Esophagus squamous epithelium (tissue), 5 donors: Measurements from ENCODE around the gene TUBGCP3. TPM values are rescaled to one million over a fixed set of nuclear protein-coding genes. Genes with fewer than 3 reads are reported as not detected.

ENCODE experiments used
- DNase-seq: peaks from one replicate; lab custom pipeline; 2025; lab: John Stamatoyannopoulos, UW
- H3K27ac ChIP-seq, 4 donors: fragments of 200-600 bp; sonication (generic); one replicate each; pipeline ENCODE4 v1.5.1; 2016 to 2019; ENCODE audit warnings: mild to moderate bottlenecking in 1 of 4
- H3K27me3 ChIP-seq, 4 donors: fragments of 200-600 bp; sonication (generic); 1 replicate in 3 of 4; 2 replicates in 1 of 4; pipeline versions ENCODE4 v1.5.1 to v1.6.0; 2017 to 2021; ENCODE audit warnings: antibody characterized with exemption in 1 of 4
- H3K36me3 ChIP-seq, 3 donors: fragments of 200-600 bp; sonication (generic); one replicate each; pipeline ENCODE4 v1.5.1; 2016 to 2019
- H3K4me1 ChIP-seq, 3 donors: fragments of 200-600 bp; sonication (generic); one replicate each; pipeline ENCODE4 v1.5.1; 2017 to 2019
- H3K4me3 ChIP-seq, 4 donors: fragments of 200-600 bp; sonication (generic); 1 replicate in 3 of 4; 2 replicates in 1 of 4; pipeline ENCODE4 v1.5.1; 2016 to 2019; ENCODE audit warnings: mild to moderate bottlenecking in 2 of 4, moderate library complexity in 1 of 4
- H3K9me3 ChIP-seq, 3 donors: fragments of 200-600 bp; sonication (generic); one replicate each; pipeline ENCODE4 v1.5.1; 2016 to 2019
- POLR2A ChIP-seq, 4 donors: fragments of 450-650 bp; IDR thresholded peaks; one replicate each; pipeline ENCODE4 v1.6.1; 2017; ENCODE audit warnings: antibody characterized with exemption in 4 of 4, mild to moderate bottlenecking in 4 of 4, moderate library complexity in 3 of 4
- WGBS, 2 donors: methylation state at CpG; one replicate each; pipeline ENCODE4 v1.1.5; 2018; 5-methylcytosine and 5-hydroxymethylcytosine counted together
- intact Hi-C: fragments of 100-400 bp; cut with DNase I; formaldehyde crosslinking; loops from one replicate; pipeline ENCODE4 v1.15.0; 2022
- total RNA-seq, 4 donors: library from RNA; depleted of rRNA; stranded (reverse); fragments of >200 nt; gene quantifications; one replicate each; pipeline ENCODE4 v1.1.0, GENCODE V29; 2016
- TF ChIP-seq, protein P1 (sequence below), 6 experiments: fragments of 450-650 bp in 4 of 6; fragments of 200-600 bp in 2 of 6; sonication (generic) in 2 of 6; IDR thresholded peaks; one replicate each; pipeline ENCODE4 v1.5.1; 2016 to 2019; ENCODE audit warnings: antibody characterized with exemption in 6 of 6, mild to moderate bottlenecking in 4 of 6, moderate library complexity in 4 of 6
- donor health status: DM: yes; HTN: yes; CAD: no.

The TUBGCP3 gene
- total RNA-seq, 4 donors from 2014 or later, result 12.9 to 29.4 (median 18.9) TPM

DNA sequence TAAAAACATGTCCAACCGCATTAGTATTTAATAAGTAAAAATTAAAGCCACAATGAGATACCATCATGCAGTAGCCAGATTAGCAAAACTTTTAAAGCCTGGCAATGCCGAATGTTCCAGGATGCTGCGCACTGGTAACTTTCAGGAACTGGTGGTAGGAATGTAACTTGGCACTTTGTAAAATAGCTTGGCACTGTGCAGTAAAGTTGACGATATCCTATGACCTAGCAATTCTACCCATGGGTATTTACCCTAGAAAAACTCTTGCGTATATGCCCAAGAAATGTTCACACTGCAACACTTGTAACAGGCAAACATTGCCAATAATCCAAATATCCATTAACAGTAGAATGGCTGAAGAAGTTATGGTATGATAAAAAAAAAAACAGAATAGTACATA is 114.1 kb downstream of the TUBGCP3 start:
- no peaks in the 10 kb centered on the region for H3K36me3 ChIP-seq
- DNase-seq, result no peak
- H3K4me3 ChIP-seq, result no peak overlapping the region
- TF ChIP-seq POLR2A (IDR thresholded peaks at IDR 0.05), result no peak
- TF ChIP-seq, protein P1, sequence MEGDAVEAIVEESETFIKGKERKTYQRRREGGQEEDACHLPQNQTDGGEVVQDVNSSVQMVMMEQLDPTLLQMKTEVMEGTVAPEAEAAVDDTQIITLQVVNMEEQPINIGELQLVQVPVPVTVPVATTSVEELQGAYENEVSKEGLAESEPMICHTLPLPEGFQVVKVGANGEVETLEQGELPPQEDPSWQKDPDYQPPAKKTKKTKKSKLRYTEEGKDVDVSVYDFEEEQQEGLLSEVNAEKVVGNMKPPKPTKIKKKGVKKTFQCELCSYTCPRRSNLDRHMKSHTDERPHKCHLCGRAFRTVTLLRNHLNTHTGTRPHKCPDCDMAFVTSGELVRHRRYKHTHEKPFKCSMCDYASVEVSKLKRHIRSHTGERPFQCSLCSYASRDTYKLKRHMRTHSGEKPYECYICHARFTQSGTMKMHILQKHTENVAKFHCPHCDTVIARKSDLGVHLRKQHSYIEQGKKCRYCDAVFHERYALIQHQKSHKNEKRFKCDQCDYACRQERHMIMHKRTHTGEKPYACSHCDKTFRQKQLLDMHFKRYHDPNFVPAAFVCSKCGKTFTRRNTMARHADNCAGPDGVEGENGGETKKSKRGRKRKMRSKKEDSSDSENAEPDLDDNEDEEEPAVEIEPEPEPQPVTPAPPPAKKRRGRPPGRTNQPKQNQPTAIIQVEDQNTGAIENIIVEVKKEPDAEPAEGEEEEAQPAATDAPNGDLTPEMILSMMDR (IDR thresholded peaks at IDR 0.05), result no peak
- H3K27me3 ChIP-seq, result no peaks in the 10 kb centered on the region
- no peak overlapping the region for H3K27ac ChIP-seq
- H3K4me1 ChIP-seq, result no peaks in the 10 kb centered on the region
- intact Hi-C loops, result no loop called here
- H3K9me3 ChIP-seq, result no peaks in the 10 kb centered on the region
- WGBS, 2 donors, result 91 to 93% methylated on average over 5 of the region's 5 CpGs

DNA sequence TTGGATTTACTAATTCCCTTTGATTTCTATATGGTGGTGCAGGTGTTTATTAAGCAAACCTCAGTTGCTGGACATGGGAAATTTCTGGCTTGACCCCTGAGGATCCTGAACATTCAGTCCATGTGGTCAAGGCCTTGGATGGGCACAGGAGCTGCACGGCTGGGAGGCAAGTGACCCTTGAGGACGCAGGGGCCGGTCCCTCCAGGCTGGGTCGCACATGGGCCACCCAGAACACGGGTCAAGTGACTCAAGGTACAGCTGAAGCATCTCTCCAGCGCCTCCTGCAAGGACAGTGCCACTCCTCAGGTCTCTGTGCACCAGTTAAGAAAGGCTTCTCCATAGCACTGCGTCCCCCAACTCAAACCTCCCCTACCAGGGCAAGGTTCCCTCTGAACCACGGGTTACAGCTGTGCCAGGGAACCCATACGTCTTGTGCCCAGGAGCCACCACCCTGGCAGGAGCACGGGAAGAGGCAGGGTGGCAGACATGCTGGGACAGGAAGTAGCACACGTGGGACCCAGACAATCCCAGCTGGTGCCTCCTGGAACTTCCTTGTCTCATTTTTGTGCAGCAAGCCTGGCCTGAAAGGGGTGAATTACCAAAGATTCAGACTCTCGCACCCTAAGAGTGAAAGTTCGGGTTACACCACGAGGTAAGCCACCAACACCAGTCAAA is 118.7 kb downstream of the TUBGCP3 start:
- DNase-seq, result no peak

DNA sequence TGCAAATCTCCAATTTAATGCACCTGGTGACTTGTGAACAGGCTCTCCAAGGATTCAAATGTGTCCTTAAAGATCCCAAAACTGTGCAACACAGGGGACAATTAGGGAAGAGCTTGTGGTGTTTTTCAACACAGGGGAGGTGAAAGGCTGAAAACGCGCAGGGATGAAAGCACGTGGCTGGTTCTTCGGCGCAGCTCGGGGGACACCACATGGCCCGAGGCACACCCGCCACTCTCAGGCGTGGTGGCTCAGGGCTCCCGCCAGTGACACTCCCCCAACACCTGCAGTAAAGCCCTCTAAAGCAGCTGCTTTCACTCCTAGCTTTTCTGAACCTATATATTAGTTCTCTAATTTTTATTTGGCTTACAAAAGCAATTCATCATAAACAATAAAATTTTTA is 119.9 kb downstream of the TUBGCP3 start:
- Histone ChIP-seq H3K36me3 (no peaks in the 10 kb centered on the region), H3K4me3 (no peak overlapping the region), H3K9me3 (no peaks in the 10 kb centered on the region), H3K4me1 (no peaks in the 10 kb centered on the region), H3K27ac (no peak overlapping the region), H3K27me3 (no peaks in the 10 kb centered on the region)
- WGBS, 2 donors, result 85 to 87% methylated on average over 6 to 8 of the region's 10 CpGs
- intact Hi-C loops, result no loop called here
- no peak for TF ChIP-seq POLR2A (IDR thresholded peaks at IDR 0.05)
- TF ChIP-seq, protein P1 (IDR thresholded peaks at IDR 0.05), result no peak
- no peak for DNase-seq

More for the DNA sequence above, 118.7 kb downstream of the TUBGCP3 start:
- intact Hi-C loops, result no loop called here
- H3K36me3 ChIP-seq, result no peaks in the 10 kb centered on the region
- no peaks in the 10 kb centered on the region for H3K27me3 ChIP-seq
- no peaks in the 10 kb centered on the region for H3K4me1 ChIP-seq
- 29 to 52% methylated on average over 5 to 6 of the region's 14 CpGs for WGBS, 2 donors
- H3K27ac ChIP-seq, result no peak overlapping the region
- TF ChIP-seq, protein P1 (IDR thresholded peaks at IDR 0.05), result no peak
- TF ChIP-seq POLR2A (IDR thresholded peaks at IDR 0.05), result no peak
- no peak overlapping the region for H3K4me3 ChIP-seq
- no peaks in the 10 kb centered on the region for H3K9me3 ChIP-seq

DNA sequence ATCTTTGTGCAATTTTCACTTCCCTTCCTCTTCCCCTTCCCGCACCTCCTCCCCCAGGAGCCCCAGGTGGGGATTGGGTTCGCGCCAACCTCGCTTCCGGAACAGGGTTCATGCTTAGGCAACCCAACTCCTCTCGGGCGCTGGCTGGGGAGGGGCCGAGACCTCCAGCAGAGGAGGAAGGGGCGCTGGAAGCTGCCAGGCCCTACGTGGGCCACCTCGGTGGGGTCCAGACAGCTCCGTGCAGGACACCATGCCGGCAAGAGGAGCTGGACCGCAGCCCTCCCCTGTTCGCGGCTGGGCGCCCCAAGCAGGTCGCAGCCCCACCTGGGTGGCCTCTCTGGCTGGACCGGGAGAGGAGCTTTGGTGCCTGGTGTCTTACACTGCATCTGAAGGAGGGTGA is 120.7 kb downstream of the TUBGCP3 start:
- TF ChIP-seq POLR2A (IDR thresholded peaks at IDR 0.05), result no peak
- TF ChIP-seq, protein P1 (IDR thresholded peaks at IDR 0.05), result no peak
- intact Hi-C loops, result no loop called here
- WGBS, 2 donors, result 86 to 93% methylated on average over 2 to 5 of the region's 19 CpGs
- H3K27me3 ChIP-seq, result no peaks in the 10 kb centered on the region
- H3K4me3 ChIP-seq, result no peak overlapping the region
- H3K9me3 ChIP-seq, result no peaks in the 10 kb centered on the region
- H3K4me1 ChIP-seq, result no peaks in the 10 kb centered on the region
- no peaks in the 10 kb centered on the region for H3K36me3 ChIP-seq
- H3K27ac ChIP-seq, result no peak overlapping the region
- no peak for DNase-seq

DNA sequence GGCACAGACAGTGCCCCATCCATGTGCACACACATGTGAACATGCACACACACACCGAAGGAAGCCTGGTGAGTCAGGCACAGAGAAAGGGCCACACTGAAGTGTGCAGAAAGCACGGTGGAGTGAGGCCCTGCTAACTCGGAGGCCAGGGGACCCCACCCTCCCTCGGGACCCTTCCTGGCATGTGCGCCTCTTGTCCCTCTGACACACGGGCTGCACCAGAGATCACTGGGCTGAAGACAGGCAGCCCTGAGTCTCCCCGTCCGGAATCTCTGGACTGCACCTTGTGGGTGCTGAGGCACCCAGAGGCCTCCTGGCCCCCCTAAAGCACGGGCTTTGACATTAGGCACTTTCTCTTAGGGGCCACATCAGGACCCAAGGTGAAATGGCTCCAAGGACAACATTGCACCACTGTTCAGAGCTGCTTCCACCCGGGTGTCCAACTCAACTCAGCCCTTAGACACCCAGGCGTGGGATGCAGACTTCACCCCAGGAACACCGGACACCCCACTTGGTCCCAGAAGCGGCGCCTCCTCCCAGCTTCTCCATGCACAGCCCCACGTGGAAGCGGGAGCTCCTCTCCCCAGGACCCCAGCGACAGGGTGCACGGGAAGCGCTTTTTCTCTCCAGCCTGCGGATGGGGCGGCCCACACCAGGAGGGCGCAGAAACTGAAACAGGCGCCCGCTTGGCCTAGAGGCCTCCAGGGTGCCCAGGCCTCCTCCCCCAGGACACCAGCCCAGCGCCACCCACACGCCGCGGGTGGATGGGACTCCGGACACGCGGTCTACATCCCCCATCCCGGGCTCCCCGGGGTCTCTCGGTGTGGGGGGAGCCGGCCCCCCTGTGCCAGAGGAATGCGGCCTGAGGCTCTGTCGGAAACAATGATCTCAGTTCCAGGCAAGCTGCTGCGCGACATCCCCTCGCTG is 121.6 kb downstream of the TUBGCP3 start:
- Histone ChIP-seq H3K9me3 (peaks cover 0 to 7% (median 0%) of the 10 kb centered on the region in 3 donors), H3K36me3 (no peaks in the 10 kb centered on the region), H3K27ac (no peak overlapping the region), H3K4me1 (no peaks in the 10 kb centered on the region), H3K4me3 (no peak overlapping the region), H3K27me3 (peaks cover 0 to 7% (median 0%) of the 10 kb centered on the region in 4 donors)
- 78 to 86% methylated on average over 9 to 11 of the region's 40 CpGs for WGBS, 2 donors
- intact Hi-C loops, result no loop called here
- DNase-seq, result no peak
- no peak for TF ChIP-seq POLR2A (IDR thresholded peaks at IDR 0.05)
- TF ChIP-seq, protein P1 (IDR thresholded peaks at IDR 0.05), result no peak
